ENCODE measurements around the gene KCNMA1.
A peak's percentile ranks its signal among the peaks of the same experiment; 100 is the strongest.

Gene KCNMA1

GRCh38 chr10:77474939-77475338 is 162.7 kb downstream of the KCNMA1 start:
- no peak for DNase-seq

DNA sequence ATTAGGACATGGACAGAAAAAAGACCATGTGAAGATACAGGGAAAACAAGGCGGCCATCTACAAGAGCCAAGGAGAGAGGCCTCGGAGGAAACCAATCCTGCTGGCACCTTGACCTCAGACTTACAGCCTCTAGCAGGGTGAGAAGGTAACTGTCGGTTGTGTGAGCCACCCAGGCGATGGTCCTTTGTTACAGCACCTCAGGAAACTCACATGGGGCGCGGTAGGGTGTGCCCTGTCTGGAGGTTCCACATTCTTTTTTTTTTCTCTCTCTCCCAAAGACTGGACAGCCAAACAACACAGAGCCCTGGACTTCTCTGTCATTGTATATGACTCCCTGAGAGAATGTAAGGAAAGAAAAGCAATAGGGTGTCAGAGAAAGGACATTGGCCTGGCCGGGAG is 163.2 kb downstream of the KCNMA1 start:
- DNase-seq: no peak

DNA sequence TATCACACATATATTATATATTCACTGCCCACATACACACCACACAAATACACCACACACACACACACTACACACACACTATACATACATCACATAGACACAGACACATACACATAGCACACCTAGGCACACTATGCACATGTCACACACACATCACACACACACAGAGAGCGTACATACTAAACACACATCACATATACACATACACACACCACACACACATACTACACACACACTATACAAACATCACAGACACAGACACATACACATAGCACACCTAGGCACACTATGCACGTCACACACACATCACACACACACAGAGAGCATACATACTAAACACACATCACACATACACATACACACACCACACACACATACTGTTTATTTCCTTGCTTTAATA is 165.5 kb downstream of the KCNMA1 start:
- no peak for DNase-seq

GRCh38 chr10:77471069-77471536 is 166.5 kb downstream of the KCNMA1 start:
- no peak for DNase-seq

DNA sequence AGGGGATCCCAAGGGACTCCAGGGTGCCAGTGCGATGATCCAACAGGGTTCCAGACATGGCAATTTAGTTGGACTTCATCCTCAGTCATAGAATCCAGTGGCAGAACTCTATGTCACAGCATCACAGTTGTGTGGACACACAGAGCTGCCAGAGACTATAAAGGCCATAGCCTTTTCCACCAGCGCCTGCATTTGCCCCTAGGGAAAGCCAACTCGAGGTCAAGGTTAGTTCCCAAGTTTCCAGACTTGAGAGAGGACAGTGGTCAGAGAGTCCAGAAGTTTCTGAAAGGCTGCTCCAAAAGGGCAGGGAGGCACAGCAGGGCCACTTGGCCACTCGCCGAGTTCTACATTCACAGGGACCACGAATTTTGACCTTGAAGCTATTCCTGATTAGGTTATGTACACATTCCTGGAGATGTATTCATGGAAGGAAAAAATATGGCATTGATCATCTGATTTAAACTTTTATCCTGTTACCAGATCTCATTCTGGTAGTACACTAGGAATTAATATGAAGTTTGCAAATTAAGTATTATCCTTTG is 170.1 kb downstream of the KCNMA1 start:
- DNase-seq: no peak

DNA sequence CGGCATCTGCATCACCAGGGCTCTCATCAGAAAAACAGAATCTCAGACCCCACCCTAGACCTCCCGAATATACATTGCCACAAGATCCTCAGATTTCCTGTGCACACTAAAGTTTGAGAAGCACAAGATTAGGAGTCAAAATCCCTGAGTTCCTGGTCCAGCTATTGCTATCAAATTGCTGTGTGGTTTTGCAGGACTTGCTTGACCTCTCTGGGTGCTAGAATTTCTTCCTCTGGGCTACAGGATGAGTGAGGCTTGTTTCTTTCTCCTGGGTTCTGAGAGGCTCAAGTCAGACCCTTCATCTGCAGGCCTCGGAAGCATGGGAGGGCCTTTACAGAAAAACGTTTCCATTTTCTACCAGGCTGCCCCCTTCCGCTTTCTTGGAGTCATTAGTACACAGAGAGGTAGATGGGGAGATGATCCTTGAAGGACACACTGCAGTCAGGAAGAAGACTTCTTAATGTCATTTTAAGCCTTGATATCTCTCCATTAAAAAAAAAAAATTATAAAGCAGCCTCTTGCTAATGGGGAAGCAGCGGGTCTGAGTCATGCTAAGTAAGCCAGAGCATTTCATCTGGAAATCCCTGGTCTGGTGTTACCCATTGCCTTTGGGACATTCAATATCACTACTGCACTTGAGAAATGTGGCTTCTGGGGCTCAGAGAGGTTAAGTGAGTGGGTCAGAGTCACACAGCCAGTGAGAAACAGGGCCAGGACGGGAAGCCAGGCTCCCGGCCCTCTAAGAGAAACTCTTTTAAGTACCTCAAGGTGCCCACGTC is 173.5 kb downstream of the KCNMA1 start:
- no peak for DNase-seq

DNA sequence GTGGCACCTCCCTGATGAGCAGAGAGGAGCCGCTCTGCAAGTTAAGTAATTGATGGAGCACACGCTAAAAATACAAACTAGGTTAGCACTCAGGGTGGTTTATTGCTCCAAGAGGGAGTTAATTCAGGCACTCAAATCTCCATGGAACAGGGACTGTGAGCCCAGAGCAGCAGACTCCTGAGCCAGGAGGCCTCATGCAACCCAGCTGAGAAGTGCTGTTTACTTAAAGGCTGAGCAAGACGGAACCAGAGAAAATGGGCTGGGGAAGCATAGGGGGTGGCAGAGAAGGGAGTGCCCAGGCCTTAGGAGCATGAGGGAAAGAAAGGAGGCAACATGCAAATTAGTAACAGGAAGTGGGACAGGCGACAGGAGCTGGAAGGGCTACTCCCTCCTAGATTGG is 174.1 kb downstream of the KCNMA1 start:
- DNase-seq: no peak

DNA sequence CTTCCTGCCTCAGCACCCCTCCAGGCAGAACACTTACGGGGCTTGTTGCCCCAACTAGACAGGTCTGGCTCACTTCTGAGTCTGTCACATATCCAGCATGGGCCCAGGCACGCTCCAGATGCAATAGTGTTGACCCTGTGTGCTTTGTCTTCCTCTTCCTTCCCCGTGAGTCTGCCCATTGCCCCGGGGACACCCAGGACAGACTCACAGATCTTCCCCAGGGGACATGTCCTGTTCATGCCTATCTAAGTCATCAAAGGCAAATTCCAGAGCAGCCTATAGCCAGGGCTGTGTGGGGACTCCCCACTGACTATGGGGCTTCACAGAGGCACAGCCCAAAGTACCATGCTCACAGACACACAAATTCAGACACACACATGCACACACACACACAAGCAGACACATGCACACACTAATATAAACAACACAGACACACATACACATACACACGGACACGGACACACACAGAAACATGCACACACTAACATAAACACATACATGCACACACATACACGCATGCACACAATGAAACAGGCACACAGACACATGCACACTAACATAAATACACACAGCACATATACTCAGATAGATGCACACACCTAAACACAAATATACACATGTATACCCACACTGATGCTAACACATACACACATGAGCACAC is 175.8 kb downstream of the KCNMA1 start:
- DNase-seq: no peak

- DNase-seq: no peak
These were observed 177.7 kb downstream of the KCNMA1 start for GRCh38 chr10:77459905-77460304.

DNA sequence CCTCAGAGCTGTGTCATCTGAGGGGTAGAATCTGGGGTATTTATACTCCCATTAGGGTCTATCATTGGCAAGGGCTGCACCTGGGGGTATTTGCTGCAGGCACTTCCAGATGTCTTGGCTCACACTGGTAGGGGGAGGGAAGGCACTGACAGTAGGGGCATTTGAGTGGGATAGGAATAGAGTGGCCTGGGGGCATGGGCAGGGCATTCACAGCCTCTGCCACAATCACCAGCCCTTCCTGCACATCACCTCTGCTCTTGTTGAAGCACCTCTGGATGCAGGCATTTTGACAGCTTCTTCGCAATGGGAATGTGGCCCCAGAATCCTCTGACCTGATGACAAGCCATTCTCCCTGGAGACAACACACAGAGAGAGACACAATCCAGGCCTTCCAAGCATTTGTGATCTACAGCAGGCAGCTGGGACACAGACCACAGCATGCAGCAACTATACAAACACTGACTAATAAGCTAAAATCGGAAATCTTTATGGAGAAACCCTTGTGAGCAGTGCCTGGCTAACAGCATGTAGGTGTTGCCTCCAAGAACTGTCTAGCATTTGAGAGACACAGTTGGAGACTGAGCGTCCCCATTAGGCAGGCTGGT is 178.5 kb downstream of the KCNMA1 start:
- DNase-seq: no peak

DNA sequence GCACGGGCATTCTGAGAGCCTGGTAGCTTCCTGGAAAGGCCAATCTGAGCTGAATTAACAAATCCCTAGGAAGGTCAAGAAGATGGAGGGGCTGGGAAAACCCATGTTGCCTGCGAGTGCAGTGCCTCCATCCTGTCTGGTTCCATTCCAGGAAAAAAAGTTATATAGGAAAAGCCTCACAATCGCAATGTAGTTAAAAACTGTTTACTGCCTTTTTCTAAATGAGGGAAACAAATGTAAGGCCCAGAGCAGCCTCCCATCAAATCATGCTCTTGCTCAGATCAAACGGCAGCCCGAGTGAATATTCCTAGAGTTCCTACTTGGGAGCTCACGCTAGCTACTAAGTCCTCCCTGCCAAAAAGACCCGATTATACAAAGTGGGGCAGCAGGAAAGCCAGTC is 179.9 kb downstream of the KCNMA1 start:
- no peak for DNase-seq

- DNase-seq: no peak
These were observed 180.3 kb downstream of the KCNMA1 start for GRCh38 chr10:77457266-77457665.

DNA sequence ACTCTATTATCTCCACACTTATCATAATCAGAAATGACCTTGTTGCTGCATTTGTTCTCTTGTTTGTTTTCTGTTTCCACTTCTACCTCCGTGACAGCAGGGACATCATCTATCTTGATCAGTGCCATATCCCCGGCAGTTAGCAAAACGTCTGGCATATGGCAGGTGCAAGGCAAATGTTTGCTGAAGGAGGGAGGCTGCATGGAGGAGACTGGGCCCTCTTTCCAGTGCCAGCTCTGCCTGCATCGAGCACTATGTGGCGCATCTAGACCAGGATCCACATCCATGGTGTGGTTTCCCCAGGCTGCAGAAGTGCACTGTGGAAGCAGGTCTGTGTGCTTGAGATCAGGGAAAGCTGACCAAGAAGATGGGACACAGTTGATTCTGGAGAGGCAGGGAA is 181.2 kb downstream of the KCNMA1 start:
- DNase-seq: peak; percentile 64

GRCh38 chr10:77455561-77455960 is 182.0 kb downstream of the KCNMA1 start:
- DNase-seq: no peak

DNA sequence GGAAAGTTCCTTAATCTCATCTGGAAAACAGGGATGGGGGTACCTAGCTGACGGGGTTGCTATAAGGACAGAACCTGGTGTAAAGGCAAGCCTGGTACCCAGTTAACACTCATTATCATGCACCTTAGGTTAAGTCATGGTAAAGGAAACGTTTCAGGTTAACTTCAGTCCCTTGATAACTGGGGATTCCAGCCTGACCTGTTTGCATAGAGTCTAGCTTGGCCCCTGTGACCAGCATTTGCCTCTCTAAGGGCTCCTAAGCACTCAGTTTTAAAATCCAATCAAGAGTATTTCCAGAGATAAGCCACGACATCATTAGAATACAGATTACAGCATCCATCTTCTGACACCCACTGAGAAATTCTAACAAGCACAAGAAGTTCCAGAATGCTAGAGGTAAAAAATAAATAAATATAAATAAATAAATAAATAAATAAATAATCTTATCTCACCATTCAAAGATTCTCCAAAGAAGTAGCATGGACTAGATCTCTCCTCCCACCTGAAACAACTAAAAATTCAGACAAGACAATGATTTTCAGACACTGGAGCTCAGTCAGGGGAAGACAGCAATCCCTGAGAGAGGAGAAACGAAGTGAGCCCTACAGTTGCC is 184.6 kb downstream of the KCNMA1 start:
- no peak for DNase-seq

GRCh38 chr10:77451886-77452285 is 185.7 kb downstream of the KCNMA1 start:
- DNase-seq: no peak

DNA sequence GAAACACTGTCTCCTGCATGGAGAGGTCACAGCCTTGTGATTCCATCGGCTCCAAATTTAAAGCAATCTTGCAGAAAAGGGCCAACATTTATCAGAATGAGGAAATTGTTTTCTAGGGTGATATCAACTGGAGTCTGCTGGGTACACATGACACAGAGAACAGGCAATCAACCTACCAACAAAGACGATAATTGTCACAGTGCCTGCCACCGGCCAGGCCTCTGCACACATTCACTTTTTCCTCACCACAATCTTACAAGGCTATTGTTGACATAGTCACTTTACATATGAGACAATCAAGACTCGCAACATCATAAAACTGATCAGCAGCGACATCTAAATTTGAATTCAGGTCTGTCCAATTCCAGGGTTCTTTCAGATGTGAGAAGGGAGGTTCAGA is 189.4 kb downstream of the KCNMA1 start:
- DNase-seq: no peak

DNA sequence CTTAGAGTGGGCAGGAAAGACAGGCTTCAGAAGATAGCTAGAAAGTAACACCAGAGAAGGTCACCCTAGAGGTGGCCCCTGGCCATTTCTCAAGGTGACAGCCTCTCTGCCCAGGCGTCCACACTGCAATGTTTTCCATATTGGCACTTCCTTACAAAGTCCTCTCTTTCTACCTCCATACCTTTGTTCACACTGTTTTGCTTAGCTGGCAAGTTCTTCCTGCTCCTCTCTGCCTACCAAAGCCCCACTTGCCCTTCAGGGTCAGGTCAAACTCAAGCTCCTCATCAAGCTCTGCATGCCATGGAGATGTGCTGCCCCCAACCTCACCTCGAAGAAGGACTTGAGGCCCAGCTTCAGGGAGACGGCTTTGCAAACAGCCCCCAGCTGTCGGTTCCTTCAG is 190.9 kb downstream of the KCNMA1 start:
- DNase-seq: no peak

- DNase-seq: no peak
These were observed 192.1 kb downstream of the KCNMA1 start for GRCh38 chr10:77445547-77445946.

- DNase-seq: no peak
These were observed 193.6 kb downstream of the KCNMA1 start for GRCh38 chr10:77444041-77444440.

GRCh38 chr10:77442699-77443189 is 194.9 kb downstream of the KCNMA1 start:
- no peak for DNase-seq

DNA sequence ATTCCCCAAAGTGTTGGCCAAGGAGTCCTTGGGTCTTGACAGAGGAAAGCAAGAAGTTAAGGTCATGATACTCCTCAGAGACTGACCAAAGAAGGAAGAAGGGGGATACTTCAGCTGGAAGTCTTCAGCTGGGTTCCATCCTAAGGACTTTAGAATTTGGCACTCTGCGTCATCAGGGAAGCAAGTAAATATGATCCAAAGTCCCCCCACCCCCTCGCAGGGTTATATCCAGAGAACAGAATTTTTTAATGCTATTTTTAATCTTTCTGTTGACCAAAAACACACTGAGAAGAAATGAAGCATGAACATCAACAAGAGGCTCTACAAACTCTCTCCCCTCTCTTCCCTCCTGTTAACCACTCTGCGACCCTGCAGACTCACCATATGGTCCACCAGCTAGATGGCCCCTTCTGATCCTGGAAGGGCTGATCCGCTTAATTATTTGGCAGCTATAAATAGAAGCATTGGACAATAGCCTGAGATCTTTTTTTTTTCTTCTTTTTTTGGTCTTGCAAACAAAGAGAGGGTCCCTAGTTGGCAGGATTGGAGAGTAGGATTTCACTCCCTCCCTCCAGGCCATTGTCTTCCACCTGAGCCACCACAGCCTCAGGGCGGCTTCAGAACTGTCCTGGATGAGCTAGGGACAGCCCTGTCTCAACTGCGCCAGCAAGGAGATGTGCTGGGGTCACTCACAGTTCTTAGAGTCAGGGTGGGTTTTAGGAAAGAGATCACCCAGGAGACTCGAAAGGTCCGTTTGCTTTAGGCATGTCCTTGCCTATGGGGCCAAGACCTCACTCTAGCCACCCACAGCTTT is 196.0 kb downstream of the KCNMA1 start:
- DNase-seq: no peak

Data from NCI-H1092 (cell line).